ENCODE data around the gene LSM14B.
"Not testable (repeated sequence)": the region's sequence is repeated elsewhere in the genome, so short reads cannot be mapped to it uniquely, and the experiment has no call there.

LSM14B gene

DNA sequence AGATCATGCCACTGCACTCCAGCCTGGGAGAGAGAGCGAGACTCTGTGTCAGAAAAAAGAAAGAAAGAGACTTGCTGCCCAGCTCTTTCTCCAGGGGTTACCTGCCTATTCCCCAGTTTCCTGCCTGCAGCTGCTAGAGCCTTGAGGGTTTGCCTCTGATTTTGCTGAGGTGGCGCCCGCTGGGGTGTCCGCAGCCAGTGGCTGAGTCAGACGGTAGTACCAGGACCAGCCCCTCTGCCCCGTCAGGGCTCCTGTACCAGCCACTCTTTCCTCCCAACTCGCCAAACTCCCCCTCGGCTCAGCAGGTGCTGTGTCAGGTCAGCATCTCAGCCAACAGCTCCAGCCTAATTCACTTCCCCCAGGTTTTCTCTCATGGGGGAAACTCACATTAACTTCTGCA lies 7.4 kb upstream of the LSM14B start:
- DNase-seq (ENCODE audit: low read depth): no peak

DNA sequence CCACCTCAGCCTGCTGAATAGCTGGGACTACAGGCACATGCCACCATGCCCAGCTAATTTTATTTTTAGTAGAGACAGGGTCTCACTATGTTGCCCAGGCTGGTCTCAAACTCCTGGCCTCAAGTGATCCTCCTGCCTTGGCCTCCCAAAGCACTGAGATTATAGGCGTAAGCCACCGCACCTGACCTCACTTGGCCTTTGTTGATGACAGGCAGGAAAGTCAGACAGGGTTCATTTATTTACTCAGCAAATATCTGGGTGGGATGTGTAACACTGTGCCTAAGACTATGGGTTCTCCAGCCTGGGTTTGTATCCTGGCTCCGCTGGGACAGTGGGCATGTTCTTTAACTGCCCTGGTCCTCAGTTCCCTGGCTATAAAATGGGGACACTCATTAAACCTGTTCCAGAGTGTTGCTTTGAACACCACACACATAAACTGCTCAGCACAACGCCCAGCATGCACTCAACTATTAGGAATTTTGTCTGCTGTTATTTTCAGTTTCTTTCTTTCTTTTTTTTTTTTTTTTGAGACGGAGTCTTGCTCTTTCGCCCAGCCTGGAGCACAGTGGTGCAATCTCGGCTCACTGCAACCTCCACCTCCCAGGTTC lies 6.4 kb upstream of the LSM14B start:
- DNase-seq (ENCODE audit: low read depth): not testable (repeated sequence)

DNA sequence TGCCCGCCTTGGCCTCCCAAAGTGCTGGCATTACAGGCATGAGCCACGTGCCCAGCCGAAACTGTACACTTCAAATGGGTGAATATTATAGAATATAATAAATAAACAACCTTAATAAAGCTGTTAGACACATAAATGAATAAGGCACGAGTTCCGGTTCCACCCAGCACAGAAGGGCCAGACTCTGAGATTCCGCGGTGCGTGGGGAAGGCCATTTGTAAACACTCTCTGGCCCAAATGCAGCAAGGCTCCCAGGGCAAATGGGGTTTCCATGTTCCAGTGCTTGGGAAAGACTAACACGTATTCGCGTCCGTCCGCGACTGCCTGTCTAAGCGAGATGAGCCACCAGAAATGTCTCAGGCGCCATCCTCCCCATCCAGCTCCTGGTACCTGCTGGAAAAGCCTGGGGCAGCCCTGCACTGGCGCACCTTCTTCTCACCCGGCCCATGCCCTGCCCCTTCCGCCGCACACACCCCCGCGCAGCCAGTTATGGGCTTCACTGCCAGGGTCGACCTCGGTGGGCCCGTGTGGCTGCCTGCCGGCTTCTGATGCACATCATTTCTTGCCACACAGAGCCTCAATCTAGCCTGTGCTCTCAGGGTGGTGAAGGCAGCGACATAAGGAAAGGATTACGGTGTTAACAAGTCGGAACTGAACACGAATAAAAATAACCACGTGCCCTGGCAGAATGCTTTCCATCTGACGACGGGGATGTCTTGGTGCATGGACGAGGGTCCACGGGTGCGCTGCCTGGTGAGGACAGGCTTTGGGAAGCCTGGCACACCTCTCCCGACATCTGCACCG lies 5.5 kb upstream of the LSM14B start:
- no peak for DNase-seq (ENCODE audit: low read depth)

DNA sequence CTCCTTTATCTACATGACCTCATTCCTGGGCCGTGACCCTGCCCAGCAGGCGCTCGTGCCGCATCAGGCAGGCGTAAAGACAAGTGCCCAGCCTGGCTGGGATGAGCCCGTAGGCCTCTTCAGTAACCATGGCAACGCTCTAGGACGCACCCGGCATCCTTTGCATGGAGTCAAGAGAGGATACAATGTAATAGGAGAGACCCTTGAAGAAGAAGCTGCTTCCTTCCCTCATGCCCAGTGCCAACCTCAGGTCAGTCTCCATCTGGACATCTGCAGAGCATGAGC lies 5.0 kb upstream of the LSM14B start:
- DNase-seq (ENCODE audit: low read depth): no peak

DNA sequence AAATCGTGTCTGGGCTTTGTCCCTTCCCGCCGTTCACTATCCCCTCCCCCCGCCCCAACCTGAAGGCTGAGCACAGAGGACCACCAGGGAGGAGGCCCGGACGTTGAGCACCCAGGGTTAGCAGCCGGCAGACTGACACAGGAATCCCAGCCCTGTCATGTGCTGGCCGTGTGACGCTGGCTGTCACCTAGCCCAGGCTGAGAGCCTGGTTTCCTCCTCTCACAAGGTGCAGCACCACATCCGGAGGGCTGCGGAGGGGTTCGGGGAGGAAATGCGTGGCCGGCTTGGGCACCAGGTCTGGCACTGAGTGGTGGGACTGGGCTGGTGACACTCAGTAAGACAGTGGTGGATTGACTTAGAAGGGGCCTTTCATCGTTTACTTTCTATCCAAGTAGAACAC lies 4.6 kb upstream of the LSM14B start:
- peak; percentile 53 for DNase-seq (ENCODE audit: low read depth)

DNA sequence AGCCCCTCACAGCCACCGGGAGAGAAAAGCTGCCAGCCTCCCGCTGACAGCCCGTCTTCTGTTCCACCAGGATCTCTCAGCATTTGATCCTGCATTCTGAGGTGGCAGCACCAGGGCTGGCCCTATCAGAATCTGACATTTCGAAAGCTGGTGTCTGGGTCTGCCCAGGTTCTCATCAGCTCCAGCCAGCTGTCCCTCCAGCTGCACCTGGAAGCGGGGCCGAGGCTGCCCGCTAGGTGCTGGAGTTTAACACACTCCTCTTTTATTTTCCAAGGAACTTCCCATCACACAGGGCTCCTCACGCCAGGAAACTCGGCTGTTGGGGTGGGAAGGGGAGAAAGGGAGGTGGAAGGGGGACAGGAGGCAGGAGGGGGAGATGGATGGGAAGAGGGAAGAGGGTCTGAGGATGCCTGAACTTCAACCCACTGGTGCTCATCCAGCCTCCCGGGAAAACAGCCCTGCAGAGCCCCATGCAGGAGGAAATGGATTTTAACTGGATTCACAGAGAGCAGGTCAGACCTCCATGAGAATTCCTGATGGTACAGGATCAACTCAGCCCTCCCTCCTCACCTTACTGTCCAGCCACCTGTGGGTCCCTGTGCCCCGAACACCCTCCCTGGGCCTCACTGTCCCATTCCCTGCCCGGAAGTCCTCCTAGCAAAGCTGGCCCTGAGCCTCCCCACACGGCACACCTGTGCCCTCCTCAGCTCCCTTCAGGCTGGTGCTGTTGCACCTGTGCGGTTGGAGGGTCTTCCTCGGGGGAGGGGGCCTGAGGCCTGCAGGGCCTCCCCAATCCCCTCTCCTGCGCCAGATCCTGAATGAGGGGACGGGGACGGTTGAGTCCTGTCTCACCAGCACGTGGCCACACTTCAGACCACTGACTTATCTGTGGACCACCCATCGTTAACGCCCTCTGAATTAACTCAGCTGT lies 3.9 kb upstream of the LSM14B start:
- no peak for DNase-seq (ENCODE audit: low read depth)

DNA sequence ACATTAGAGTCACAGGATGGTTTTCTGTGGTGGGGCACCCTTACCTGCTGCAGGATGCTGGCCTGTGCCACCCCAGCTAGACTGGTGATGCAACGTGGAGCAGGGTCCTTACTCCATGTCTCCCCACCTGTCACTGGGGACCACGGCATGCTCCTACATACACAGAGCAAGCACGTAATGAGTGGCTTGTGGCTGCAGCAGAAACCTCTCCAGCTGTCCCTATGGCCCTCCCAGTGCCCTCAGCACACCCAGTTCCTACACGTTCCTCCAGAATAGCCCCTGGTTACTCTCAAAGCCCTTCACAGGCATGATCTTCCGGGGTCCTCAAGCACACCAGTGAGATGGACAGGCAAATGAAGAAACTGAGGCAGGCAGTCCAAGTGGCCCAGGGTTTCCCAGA lies 3.2 kb upstream of the LSM14B start:
- DNase-seq (ENCODE audit: low read depth): no peak

DNA sequence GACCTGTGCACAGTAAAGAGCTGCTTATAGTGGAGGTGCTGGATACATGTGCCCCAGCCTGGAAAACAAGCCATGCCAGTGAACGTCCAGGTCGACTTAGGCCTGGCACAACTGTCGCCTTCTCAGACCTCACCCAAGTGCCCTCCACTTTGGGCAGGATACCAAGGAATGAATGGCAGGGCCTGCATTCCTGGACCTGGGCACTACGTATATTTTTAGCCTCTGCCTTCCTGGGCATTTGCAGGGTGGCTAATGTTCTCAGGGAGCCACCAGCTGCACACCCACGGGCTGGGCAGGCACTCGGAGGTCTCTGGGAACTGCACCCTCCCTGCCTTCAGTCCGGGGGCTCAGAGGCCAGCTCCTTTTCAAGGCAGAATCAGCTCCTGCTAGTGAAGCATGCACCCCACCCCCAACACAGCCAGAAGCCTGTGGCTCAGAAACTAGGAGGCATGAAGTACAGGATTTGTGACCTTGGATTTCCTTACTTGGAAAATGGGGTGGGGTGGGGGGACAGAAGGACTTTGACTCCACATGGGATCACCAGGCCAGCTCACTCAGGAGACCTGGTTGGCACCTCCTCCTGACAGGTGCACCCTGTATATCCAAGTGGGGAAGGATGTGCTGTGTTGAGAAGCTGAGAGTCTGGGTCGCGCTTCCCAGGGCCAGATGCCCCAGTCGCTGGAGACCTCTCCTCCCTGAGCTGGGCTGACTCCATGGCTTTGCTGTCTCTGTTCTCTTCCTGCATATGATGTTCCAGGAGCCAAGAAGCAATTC lies 2.5 kb upstream of the LSM14B start:
- DNase-seq (ENCODE audit: low read depth): no peak

DNA sequence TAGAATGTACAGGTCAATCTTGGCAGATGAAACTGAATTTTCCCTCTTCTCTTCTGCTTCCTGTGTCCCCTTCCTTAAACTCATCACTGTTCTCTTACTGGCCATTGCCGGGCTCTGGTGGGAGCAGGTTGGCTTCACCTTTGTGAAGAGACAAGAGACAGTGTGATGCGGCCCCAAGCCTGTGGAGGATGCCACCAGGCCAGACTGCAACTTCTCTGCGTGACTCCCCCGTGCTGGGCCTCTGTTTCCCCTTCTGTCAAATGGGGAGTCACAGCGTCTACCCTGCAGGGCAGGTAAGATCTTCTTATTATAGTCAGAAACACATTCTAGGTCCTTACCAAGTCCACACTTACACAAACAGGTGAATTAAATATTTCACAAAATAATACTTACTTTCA lies 1.9 kb upstream of the LSM14B start:
- no peak for DNase-seq (ENCODE audit: low read depth)

DNA sequence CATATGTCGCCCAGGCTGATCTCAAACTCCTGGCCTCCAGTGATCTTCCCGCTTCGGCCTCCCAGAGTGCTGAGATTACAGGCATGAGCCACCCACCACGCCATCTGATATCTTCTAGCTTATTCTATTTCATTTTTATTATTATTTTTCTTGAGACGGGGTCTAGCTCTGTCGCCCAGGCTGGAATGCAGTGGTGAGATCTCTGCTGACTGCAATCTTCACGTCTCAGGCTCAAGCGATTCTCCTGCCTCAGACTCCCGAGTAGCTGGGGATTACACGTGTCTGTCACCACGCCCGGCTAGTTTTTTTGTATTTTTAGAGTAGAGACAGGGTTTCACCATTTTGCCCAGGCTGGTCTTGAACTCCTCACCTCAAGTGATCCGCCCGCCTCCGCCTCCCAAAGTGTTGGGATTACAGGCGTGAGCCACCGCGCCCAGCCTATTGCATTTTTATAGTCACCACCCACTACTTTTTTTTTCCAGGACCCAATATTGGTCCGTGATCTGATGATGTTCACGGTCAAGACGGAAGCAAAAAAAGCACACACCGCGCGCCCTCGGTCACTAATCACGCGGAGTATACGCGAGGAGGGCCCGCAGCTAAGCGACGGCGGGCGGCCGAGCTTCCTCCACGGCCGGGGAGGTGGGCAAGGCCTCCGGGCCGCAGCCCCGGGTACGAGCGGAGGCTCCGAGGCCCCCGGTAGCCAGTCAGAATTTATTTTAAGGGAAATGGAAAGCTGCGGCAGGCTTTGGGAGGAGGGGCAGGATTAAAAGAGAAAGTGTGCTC lies 1.1 kb upstream of the LSM14B start:
- DNase-seq (ENCODE audit: low read depth): no peak

DNA sequence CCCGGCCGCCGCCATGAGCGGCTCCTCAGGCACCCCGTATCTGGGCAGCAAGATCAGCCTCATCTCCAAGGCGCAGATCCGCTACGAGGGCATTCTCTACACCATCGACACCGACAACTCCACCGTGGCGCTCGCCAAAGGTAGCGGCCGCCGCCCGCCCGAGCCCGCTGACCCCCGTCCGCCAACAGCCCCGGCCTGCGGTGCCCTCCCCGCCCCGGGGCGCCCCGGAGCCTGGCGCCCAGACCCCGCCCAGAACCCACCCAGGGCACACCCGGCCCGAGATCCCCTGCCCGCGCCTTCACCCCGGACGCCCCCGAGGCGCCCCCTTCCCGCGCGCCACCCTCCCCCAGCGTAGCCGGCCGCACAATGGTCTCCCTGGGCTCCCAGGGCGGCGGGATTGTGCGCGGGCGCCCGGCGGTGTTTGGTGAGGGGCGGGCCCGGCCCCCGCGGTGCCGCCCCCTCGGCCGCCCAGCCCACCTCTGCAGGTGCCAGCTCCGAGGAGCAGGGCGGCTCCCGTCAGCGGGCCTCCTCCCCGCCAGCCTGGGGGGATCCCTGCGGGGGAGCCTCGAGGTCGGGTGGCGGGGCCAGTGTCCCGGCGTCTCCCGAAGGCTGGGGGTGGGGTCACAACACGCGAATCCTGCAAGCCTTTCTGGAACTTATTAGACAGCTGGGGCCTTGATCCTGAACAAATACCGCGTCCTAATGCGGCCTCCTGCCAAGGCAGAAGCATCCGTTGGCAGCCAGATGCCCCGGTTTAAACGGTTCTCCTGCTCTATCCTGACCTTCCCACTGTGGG lies 577 bp downstream of the LSM14B start:
- no peak for DNase-seq (ENCODE audit: low read depth)

DNA sequence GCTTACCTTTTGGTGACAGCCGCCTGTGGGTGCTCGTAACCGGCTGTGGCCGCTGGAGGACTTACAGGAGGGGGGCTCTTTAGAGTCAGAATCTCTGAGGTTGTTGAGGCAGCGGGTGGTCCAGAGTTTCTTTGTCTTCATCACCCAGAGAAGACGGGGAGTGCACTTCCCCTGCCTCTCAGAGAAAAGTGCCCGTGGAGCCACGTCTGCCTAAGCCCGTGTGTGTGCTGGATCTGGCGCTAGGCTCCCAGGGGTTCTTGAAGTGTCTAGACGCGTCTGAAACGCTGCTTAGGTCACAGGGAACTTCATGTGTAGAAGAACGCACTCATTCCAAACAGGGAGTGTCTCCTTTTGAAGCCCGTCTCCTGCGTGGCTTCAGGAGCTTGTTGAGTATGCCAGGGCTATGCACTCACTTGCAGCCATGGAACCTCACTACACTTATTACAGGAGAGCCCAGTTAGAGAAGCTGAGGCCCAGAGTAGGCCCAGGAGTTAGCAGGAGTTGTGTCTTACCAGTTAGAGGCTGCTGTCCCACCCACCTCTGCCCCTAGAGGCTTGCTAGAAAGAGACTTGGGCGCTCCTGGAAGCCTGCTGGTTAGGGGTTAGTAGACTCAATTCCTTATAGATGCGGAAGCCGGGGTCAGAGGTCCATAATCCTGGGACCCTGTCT lies 1.3 kb downstream of the LSM14B start:
- DNase-seq (ENCODE audit: low read depth): no peak

DNA sequence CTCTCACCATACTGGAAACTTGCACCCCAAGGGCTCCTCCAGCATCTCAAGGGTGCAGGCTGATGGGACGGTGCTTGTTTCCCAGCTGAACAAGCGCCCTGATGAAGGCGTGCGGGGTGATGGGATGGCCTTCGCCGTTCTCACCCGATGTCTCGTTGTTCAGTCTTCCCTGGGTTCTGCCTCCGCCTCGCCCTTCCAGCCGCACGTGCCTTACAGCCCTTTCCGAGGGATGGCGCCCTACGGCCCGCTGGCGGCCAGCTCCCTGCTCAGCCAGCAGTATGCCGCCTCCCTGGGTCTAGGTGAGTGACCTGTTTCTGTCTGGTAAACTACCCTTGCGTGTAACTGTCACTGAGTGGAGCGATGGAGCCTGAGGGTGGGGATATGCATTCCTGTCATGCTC lies 3.9 kb downstream of the LSM14B start:
- DNase-seq (ENCODE audit: low read depth): no peak

DNA sequence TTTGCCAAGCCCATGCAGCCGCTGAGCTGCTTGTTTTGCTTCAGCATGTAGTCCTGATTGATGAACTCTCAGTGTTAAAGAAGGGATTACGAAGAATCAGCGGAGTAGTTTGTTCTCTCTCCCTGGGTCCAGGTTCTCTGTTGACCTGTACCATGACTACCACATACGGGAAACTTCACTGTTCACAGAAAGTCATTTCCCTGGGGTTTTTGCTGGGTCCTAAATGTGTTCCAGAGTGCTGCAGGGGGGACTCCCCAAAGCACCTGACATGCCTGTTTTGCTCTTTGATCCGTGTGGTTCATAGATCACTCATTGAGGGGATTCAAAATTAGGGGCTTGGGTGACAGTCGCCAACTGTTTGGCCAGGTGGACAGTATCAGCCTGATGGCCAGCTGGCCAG lies 5.5 kb downstream of the LSM14B start:
- no peak for DNase-seq (ENCODE audit: low read depth)

DNA sequence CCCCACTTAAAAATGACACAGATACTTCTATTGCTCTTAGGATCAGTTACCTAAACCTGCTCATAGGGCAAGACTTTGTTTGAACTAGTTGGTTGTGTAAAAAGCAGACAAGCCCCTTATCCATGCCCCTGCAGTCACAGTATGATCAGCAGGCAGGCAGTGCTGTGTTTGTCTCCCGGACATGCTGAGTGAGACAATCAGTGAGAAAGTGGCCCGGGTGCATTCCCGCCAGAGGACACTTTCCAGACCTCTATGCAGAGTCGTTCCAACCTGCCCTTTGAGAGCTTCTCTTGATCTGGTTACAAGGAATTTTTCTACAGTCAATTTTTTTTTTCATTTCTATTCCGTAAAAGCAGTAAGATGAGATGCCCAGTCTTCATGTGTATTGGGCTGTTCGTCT lies 6.2 kb downstream of the LSM14B start:
- DNase-seq (ENCODE audit: low read depth): no peak

DNA sequence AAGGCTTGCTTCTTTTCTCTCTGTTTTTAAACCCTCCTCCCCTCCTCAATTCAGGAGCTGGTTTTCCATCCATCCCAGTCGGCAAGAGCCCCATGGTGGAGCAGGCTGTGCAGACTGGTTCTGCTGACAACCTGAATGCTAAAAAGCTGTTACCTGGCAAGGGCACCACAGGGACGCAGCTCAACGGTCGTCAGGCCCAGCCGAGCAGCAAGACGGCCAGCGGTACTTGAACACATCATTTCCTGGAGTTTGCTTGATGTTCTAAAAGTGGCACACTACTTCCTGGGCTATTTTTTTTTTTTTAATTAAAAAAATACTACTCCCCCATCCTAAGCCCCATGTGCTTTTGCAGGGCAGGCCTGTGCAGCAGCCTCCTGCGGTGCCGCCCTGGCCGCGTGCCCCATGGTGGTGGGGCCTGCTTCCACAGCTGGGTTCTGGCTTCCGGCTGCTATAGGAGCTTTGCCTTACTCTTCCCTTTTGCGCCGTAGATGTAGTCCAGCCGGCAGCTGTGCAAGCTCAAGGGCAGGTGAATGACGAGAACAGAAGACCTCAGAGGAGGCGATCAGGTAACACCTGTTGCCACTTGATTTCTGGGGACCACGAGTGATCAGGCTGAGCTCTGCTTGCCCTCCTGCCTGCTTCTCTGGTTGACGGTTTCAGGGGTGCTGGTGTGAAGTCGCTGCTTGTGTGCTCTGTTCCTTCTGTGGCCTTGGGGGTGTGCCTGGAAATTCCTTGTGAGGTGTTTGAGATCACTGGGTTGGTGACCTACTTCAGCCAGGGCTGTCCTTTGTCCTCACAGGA lies 7.7 kb downstream of the LSM14B start:
- no peak for DNase-seq (ENCODE audit: low read depth)

DNA sequence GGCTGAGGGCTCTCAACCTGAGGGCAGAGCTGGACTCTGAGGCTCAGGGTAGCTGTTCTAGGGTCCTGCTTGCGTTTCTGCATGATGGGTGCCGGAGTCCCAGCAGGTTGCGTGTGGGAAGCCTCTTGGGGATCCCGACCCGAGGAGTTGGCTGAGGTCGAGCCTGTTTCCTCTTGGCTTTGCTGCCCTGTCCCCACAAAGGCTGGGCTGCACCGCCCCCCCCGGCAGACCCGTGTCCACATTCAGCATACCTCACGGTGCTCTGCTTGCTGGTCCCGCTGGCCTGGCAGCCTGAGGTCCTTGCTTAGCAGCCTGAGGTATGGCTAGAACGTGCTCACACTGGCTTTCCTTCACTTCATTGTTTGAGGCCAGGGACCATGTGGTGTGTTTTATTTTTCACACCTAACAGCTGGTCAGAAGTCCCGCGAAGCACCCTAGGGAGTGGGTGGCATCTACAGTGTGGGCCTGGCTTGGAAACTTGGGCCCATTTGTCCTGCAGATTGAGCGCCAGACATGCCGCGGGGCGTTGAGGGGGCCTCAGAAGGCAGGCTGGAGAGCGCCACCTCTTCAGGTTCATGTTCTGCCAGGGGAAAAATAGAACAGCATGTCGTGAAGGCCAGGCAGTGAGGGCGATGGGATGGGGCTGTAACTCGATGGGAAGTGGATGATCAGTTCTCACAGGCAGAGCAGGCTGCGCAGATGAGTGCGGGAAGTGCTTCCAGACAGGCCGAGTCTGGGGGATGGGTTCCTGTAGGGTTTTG lies 9.5 kb downstream of the LSM14B start:
- DNase-seq (ENCODE audit: low read depth): no peak

DNA sequence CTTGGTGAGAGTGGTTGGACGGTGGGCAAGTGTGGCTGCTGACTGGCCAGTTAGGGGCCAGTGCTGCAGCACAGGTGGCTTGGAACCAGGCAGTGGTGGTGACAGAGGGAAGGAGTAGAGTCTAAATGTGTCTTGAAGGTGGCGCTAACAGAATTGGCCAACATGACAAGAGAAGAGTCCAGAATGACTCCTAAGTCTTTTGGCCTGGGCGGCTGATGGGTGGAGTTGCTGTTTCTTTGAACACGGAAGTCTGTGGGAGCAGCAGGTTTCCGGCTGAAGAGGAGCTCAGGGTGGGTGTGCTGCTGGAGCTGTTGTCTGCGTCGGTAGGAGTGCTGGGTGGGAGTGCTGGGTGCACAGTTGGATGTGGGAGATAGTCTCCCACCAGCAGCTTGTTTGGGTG lies 10.1 kb downstream of the LSM14B start:
- DNase-seq (ENCODE audit: low read depth): no peak
